Measurements from ENCODE around the gene MTHFR. TPM values are rescaled to one million over a fixed set of nuclear protein-coding genes. Genes with fewer than 3 reads are reported as not detected.

The MTHFR gene
- total RNA-seq, 1 experiment from 2014 or later, result 18.2 TPM

GRCh38 chr1:11822091-11822490 lies 16.3 kb upstream of the MTHFR start:
- Histone ChIP-seq H3K4me1 (ENCODE audit: insufficient read depth, low read length) (no peaks in the 10 kb centered on the region), H3K23me2 (ENCODE audit: insufficient read length, low read depth, low read length, poor library complexity, severe bottlenecking) (no peaks in the 10 kb centered on the region), H3K79me2 (ENCODE audit: insufficient read depth, low read length) (no peaks in the 10 kb centered on the region), H2BK5ac (ENCODE audit: insufficient read length, low read length) (no peak overlapping the region), H2BK120ac (ENCODE audit: low read depth, low read length, poor library complexity, severe bottlenecking) (no peak overlapping the region), H4K20me1 (ENCODE audit: control insufficient read depth, insufficient read depth, insufficient read length) (peaks cover 2% of the 10 kb centered on the region), H2BK20ac (ENCODE audit: low read depth, low read length, poor library complexity, severe bottlenecking) (no peak overlapping the region), H3K18ac (ENCODE audit: insufficient read length, low read depth, low read length) (no peak overlapping the region), H4K8ac (replicated peaks; ENCODE audit: insufficient read length, low read depth, low read length) (no peak overlapping the region), H4K5ac (ENCODE audit: insufficient read length, low read depth, low read length) (no peak overlapping the region), H3K9ac (ENCODE audit: extremely low read depth, insufficient read length, low read length) (no peak overlapping the region), H3K9me3 (ENCODE audit: control insufficient read depth, low read depth, low read length) (no peaks in the 10 kb centered on the region), H3K27me3 (ENCODE audit: insufficient read depth, low read length) (no peaks in the 10 kb centered on the region), H3K79me1 (ENCODE audit: insufficient read depth, low read depth, low read length, poor library complexity, severe bottlenecking) (peaks cover 2% of the 10 kb centered on the region), H3K56ac (ENCODE audit: insufficient read length, low read depth, low read length) (no peak overlapping the region), H4K91ac (ENCODE audit: insufficient read length, low read depth, low read length) (no peak overlapping the region), H2AK5ac (ENCODE audit: insufficient read length, low read length) (no peak overlapping the region), H3K14ac (ENCODE audit: insufficient read depth, low read length) (no peak overlapping the region), H3K27ac (ENCODE audit: insufficient read length, low read depth, low read length) (no peak overlapping the region), H3K4me2 (ENCODE audit: insufficient read depth, insufficient read length, low read length) (no peak overlapping the region), H2AFZ (ENCODE audit: low read length) (no peak overlapping the region), H3K4ac (ENCODE audit: low read depth, low read length) (no peak overlapping the region), H2BK15ac (ENCODE audit: low read depth, low read length) (no peak overlapping the region), H3T11ph (ENCODE audit: low read length) (no peak overlapping the region), H2BK12ac (ENCODE audit: insufficient read length, low read depth, low read length) (no peak overlapping the region), H3K23ac (ENCODE audit: insufficient read length, low read depth, low read length) (no peak overlapping the region)
- Mint-ChIP-seq H3K36me3 (ENCODE audit: insufficient read depth in 1 of 3, low read depth in 3 of 3) (peaks cover 14 to 79% (median 44%) of the 10 kb centered on the region in 3 experiments; a peak in 6 of 7 replicates), H3K4me3 (no peak overlapping the region), H3K9me3 (no peaks in the 10 kb centered on the region), H3K27me3 (ENCODE audit: low read depth) (no peaks in the 10 kb centered on the region), H3K4me1 (no peaks in the 10 kb centered on the region), H3K27ac (no peak overlapping the region)
- TF ChIP-seq CTCF (conservative IDR thresholded peaks at IDR 0.05), result no peak
- WGBS (ENCODE audit: extremely low coverage, insufficient read length, low lambda C conversion rate), result no CpG with 5 or more reads among the region's 3 CpGs
- no peak for DNase-seq
